Left colon (tissue), 2 donors: ENCODE measurements around the gene BOK. TPM values are rescaled to one million over a fixed set of nuclear protein-coding genes. Genes with fewer than 3 reads are reported as not detected.
"Not testable (repeated sequence)": the region's sequence is repeated elsewhere in the genome, so short reads cannot be mapped to it uniquely, and the experiment has no call there.

Experiments used
- ATAC-seq: fragments of 200-7000 bp; cut with Tn5 transposase; one replicate; pipeline ENCODE4 v1.9.1; 2020; ENCODE audit warnings: mild to moderate bottlenecking, moderate library complexity
- DNase-seq, 2 donors: peaks; one replicate each; pipeline ENCODE4 v3.0.0-alpha.2; 2020
- intact Hi-C, 2 donors: fragments of 100-400 bp; cut with DNase I in 1 of 2; cut with micrococcal nuclease in 1 of 2; formaldehyde crosslinking; loops; one replicate each; pipeline versions ENCODE4 v1.11.2 to v1.14.0; 2022; cut with DNase I, micrococcal nuclease
- total RNA-seq, 2 donors: library from RNA; stranded (reverse); fragmentation: NEBNext Ultra II Directional; extraction: Animal tissue kit (Norgen Biotek cat#: 25700); gene quantifications; one replicate each; pipeline ENCODE4 v1.2.1, GENCODE V29; 2021
- donor health status: DM: no; HTN: no; CAD: no.
- donor health status: DM: yes; HTN: yes; CAD: no.

Gene BOK
- total RNA-seq, 2 donors from 2014 or later = 10.3 to 14.2 TPM

GRCh38 chr2:241566468-241566867 is 7.9 kb downstream of the BOK start:
- ATAC-seq = no peak
- DNase-seq = no peak
- intact Hi-C loops = no loop called here

- DNase-seq, ATAC-seq, intact Hi-C loops: not testable (repeated sequence)
These were observed 8.7 kb downstream of the BOK start for GRCh38 chr2:241567266-241567665.

GRCh38 chr2:241567776-241568175 is 9.2 kb downstream of the BOK start:
- ATAC-seq = no peak
- intact Hi-C loops = no loop called here

GRCh38 chr2:241568726-241569125 is 10.2 kb downstream of the BOK start:
- intact Hi-C loops = no loop called here
- DNase-seq = no peak
- no peak for ATAC-seq

More at GRCh38 chr2:241567776-241568175, 9.2 kb downstream of the BOK start:
- DNase-seq = no peak

- intact Hi-C loops = no loop called here
- no peak for ATAC-seq
- no peak for DNase-seq
These were observed 11.3 kb downstream of the BOK start for GRCh38 chr2:241569831-241570281.

- ATAC-seq = no peak
- no peak for DNase-seq
- intact Hi-C loops = no loop called here
These were observed 12.5 kb downstream of the BOK start for GRCh38 chr2:241570961-241571581.

- intact Hi-C loops = no loop called here
- DNase-seq (no peak), ATAC-seq (peak; percentile 12)
These were observed 13.5 kb downstream of the BOK start for GRCh38 chr2:241571821-241572620.

- ATAC-seq, intact Hi-C loops, DNase-seq: not testable (repeated sequence)
These were observed 14.5 kb downstream of the BOK start for GRCh38 chr2:241572915-241573651.

GRCh38 chr2:241573741-241574140 is 15.2 kb downstream of the BOK start:
- no peak for DNase-seq
- intact Hi-C loops = no loop called here
- no peak for ATAC-seq

GRCh38 chr2:241574911-241575623 is 16.5 kb downstream of the BOK start:
- intact Hi-C loops = no loop called here
- no peak for DNase-seq
- ATAC-seq = no peak

- no peak for ATAC-seq
- no peak for DNase-seq
- intact Hi-C loops = no loop called here
These were observed 17.2 kb downstream of the BOK start for GRCh38 chr2:241575624-241576292.

- no peak for ATAC-seq
- intact Hi-C loops = no loop called here
- DNase-seq = no peak
These were observed 17.7 kb downstream of the BOK start for GRCh38 chr2:241576293-241576654.

GRCh38 chr2:241577413-241578122 is 19.0 kb downstream of the BOK start:
- no peak for DNase-seq

GRCh38 chr2:241579281-241579680 is 20.7 kb downstream of the BOK start:
- ATAC-seq (no peak), DNase-seq (no peak)
- intact Hi-C loops = no loop called here

More at GRCh38 chr2:241577413-241578122, 19.0 kb downstream of the BOK start:
- intact Hi-C loops = no loop called here
- ATAC-seq = no peak

- DNase-seq = no peak
- intact Hi-C loops = no loop called here
- ATAC-seq = no peak
These were observed 23.8 kb downstream of the BOK start for GRCh38 chr2:241582328-241582727.

GRCh38 chr2:241582806-241583205 is 24.3 kb downstream of the BOK start:
- intact Hi-C loops = no loop called here
- no peak for DNase-seq
- ATAC-seq = no peak

GRCh38 chr2:241584436-241584835 is 25.9 kb downstream of the BOK start:
- intact Hi-C loops = no loop called here
- ATAC-seq (no peak), DNase-seq (no peak)
